Mononuclear cell (primary cell): Measurements from ENCODE around the gene ZNF600. TPM values are rescaled to one million over a fixed set of nuclear protein-coding genes. Genes with fewer than 3 reads are reported as not detected.
"Not testable (repeated sequence)": the region's sequence is repeated elsewhere in the genome, so short reads cannot be mapped to it uniquely, and the experiment has no call there.

ENCODE experiments used
- H3K27me3 ChIP-seq: 2 replicates; pipeline ENCODE4 v1.6.0; 2011; ENCODE audit warnings: low read length, control low read depth; ENCODE audit not compliant: insufficient read depth
- H3K4me1 ChIP-seq: 2 replicates; pipeline ENCODE4 v1.5.1; 2011; ENCODE audit warnings: mild to moderate bottlenecking, low read length, control low read depth; ENCODE audit not compliant: insufficient read depth
- H3K4me3 ChIP-seq: 2 replicates; pipeline ENCODE4 v1.5.1; 2011; ENCODE audit warnings: mild to moderate bottlenecking, low read length, moderate library complexity
- H3K9me3 ChIP-seq: 2 replicates; pipeline ENCODE4 v1.5.1; 2011; ENCODE audit warnings: low read depth, mild to moderate bottlenecking, control low read depth, low read length
- total RNA-seq: library from RNA; depleted of rRNA; stranded (reverse); fragments of >200 nt; gene quantifications from one replicate; pipeline ENCODE4 v1.2.3, GENCODE V29; 2012

The ZNF600 gene
- total RNA-seq, 1 donor = 6.9 TPM

GRCh38 chr19:52724701-52725514 is 61.7 kb downstream of the ZNF600 start:
- no peak overlapping the region for H3K4me3 ChIP-seq
- H3K9me3 ChIP-seq = no peaks in the 10 kb centered on the region
- H3K4me1 ChIP-seq = no peaks in the 10 kb centered on the region
- no peaks in the 10 kb centered on the region for H3K27me3 ChIP-seq

- H3K27me3 ChIP-seq, H3K4me3 ChIP-seq, H3K9me3 ChIP-seq, H3K4me1 ChIP-seq: not testable (repeated sequence)
These were observed 62.5 kb downstream of the ZNF600 start for GRCh38 chr19:52723907-52724598.

GRCh38 chr19:52722062-52723003 is 64.3 kb downstream of the ZNF600 start:
- Histone ChIP-seq H3K4me3 (no peak overlapping the region), H3K9me3 (no peaks in the 10 kb centered on the region), H3K4me1 (no peaks in the 10 kb centered on the region), H3K27me3 (no peaks in the 10 kb centered on the region)

GRCh38 chr19:52720541-52720940 is 66.0 kb downstream of the ZNF600 start:
- not testable (repeated sequence) for H3K9me3 ChIP-seq, H3K4me1 ChIP-seq, H3K27me3 ChIP-seq, H3K4me3 ChIP-seq

GRCh38 chr19:52716522-52716921 is 70.1 kb downstream of the ZNF600 start:
- H3K9me3 ChIP-seq = no peaks in the 10 kb centered on the region
- H3K4me3 ChIP-seq = no peak overlapping the region
- no peaks in the 10 kb centered on the region for H3K4me1 ChIP-seq
- H3K27me3 ChIP-seq = no peaks in the 10 kb centered on the region

- H3K4me3 ChIP-seq, H3K9me3 ChIP-seq, H3K4me1 ChIP-seq, H3K27me3 ChIP-seq: not testable (repeated sequence)
These were observed 70.7 kb downstream of the ZNF600 start for GRCh38 chr19:52715902-52716301.

GRCh38 chr19:52715330-52715729 is 71.3 kb downstream of the ZNF600 start:
- not testable (repeated sequence) for H3K9me3 ChIP-seq, H3K4me1 ChIP-seq, H3K4me3 ChIP-seq, H3K27me3 ChIP-seq

Other genes with a start within 250 kb of the ZNF600 start
- 9.3 TPM for gene ZNF701, start 216.5 kb downstream of the ZNF600 start, total RNA-seq
- 39.4 TPM for gene ZNF83, start 148.4 kb downstream of the ZNF600 start, total RNA-seq
- gene ZNF611, start 51.7 kb downstream of the ZNF600 start, total RNA-seq = 16.7 TPM
- 3.3 TPM for gene ZNF28, start 34.8 kb upstream of the ZNF600 start, total RNA-seq
- 19.6 TPM for gene ZNF468, start 70.8 kb upstream of the ZNF600 start, total RNA-seq
- gene ZNF320, start 110.8 kb upstream of the ZNF600 start, total RNA-seq = not detected
- 3.8 TPM for gene ZNF888, start 136.6 kb upstream of the ZNF600 start, total RNA-seq
- gene ZNF816, start 176.1 kb upstream of the ZNF600 start, total RNA-seq = 11.0 TPM
- under 0.01 TPM for gene ERVV-1, start 227.1 kb upstream of the ZNF600 start, total RNA-seq